Activated T-helper 2 cell treated with anti-CD3 and anti-CD28 coated beads, Interferon-gamma antibody, Interleukin-2, Interleukin-4, amounts not matched to agents 10 μg/mL and 5 μg/mL and 100 μg/mL, durations not matched to agents 14 hours and 24 hours and 36 hours (primary cell): Measurements from ENCODE around the gene SKOR2. TPM values are rescaled to one million over a fixed set of nuclear protein-coding genes. Genes with fewer than 3 reads are reported as not detected.
"Not testable (repeated sequence)": the region's sequence is repeated elsewhere in the genome, so short reads cannot be mapped to it uniquely, and the experiment has no call there.

ENCODE experiments used
- DNase-seq: peaks from one replicate; pipeline ENCODE4 v3.0.0; 2021; ENCODE audit warnings: low spot score
- H3K27ac Mint-ChIP-seq: one replicate; pipeline ENCODE4 v1.8.0; 2021; ENCODE audit warnings: mixed read lengths
- H3K27me3 Mint-ChIP-seq: one replicate; pipeline ENCODE4 v1.8.0; 2021; ENCODE audit warnings: low read depth, mixed read lengths
- H3K36me3 Mint-ChIP-seq: one replicate; pipeline ENCODE4 v1.8.0; 2021; ENCODE audit warnings: low read depth, mixed read lengths
- H3K4me1 Mint-ChIP-seq: one replicate; pipeline ENCODE4 v1.8.0; 2021; ENCODE audit warnings: low read depth, mixed read lengths
- H3K4me3 Mint-ChIP-seq: one replicate; pipeline ENCODE4 v1.8.0; 2021; ENCODE audit warnings: low read depth, mild to moderate bottlenecking, moderate library complexity, mixed read lengths
- H3K9me3 Mint-ChIP-seq: one replicate; pipeline ENCODE4 v1.8.0; 2021; ENCODE audit warnings: mixed read lengths
- intact Hi-C: fragments of 100-400 bp; cut with micrococcal nuclease; formaldehyde crosslinking; loops from one replicate; pipeline ENCODE4 v1.15.1; 2023
- total RNA-seq: library from RNA; stranded (reverse); gene quantifications from 2 replicates; pipeline ENCODE4 v1.2.3, GENCODE V29; 2022

The SKOR2 gene
- total RNA-seq, 1 donor from 2014 or later: not detected

- intact Hi-C loops: no loop called here
- Mint-ChIP-seq H3K4me3 (no peak overlapping the region), H3K27ac (no peak overlapping the region), H3K36me3 (peaks cover 14% of the 10 kb centered on the region), H3K9me3 (no peaks in the 10 kb centered on the region), H3K27me3 (no peaks in the 10 kb centered on the region), H3K4me1 (no peaks in the 10 kb centered on the region)
- DNase-seq: no peak
These were observed 79.0 kb downstream of the SKOR2 start for GRCh38 chr18:47172476-47172875.

- no peak for DNase-seq
- intact Hi-C loops: no loop called here
- Mint-ChIP-seq H3K36me3 (peaks cover 18% of the 10 kb centered on the region), H3K4me1 (peaks cover 8% of the 10 kb centered on the region), H3K4me3 (no peak overlapping the region), H3K9me3 (no peaks in the 10 kb centered on the region), H3K27me3 (no peaks in the 10 kb centered on the region), H3K27ac (no peak overlapping the region)
These were observed 82.5 kb downstream of the SKOR2 start for GRCh38 chr18:47168913-47169312.

- Mint-ChIP-seq H3K36me3 (peaks cover 20% of the 10 kb centered on the region), H3K4me3 (no peak overlapping the region), H3K4me1 (peaks cover 12% of the 10 kb centered on the region), H3K9me3 (no peaks in the 10 kb centered on the region), H3K27ac (no peak overlapping the region), H3K27me3 (no peaks in the 10 kb centered on the region)
- DNase-seq: no peak
- intact Hi-C loops: no loop called here
These were observed 83.0 kb downstream of the SKOR2 start for GRCh38 chr18:47168509-47168908.

- H3K4me3 Mint-ChIP-seq: no peak overlapping the region
- H3K4me1 Mint-ChIP-seq: peaks cover 14% of the 10 kb centered on the region
- intact Hi-C loops: no loop called here
These were observed 85.2 kb downstream of the SKOR2 start for GRCh38 chr18:47166294-47166693.

GRCh38 chr18:47163241-47163640 is 88.2 kb downstream of the SKOR2 start:
- intact Hi-C loops: no loop called here
- Mint-ChIP-seq H3K27ac (no peak overlapping the region), H3K4me3 (no peak overlapping the region), H3K9me3 (no peaks in the 10 kb centered on the region), H3K4me1 (peaks cover 14% of the 10 kb centered on the region), H3K27me3 (no peaks in the 10 kb centered on the region), H3K36me3 (peaks cover 13% of the 10 kb centered on the region)
- no peak for DNase-seq

More at GRCh38 chr18:47166294-47166693, 85.2 kb downstream of the SKOR2 start:
- Mint-ChIP-seq H3K36me3 (peaks cover 17% of the 10 kb centered on the region), H3K27me3 (no peaks in the 10 kb centered on the region), H3K27ac (no peak overlapping the region), H3K9me3 (no peaks in the 10 kb centered on the region)
- no peak for DNase-seq

- no peak for DNase-seq
- H3K36me3 Mint-ChIP-seq: peaks cover 19% of the 10 kb centered on the region
- peaks cover 11% of the 10 kb centered on the region for H3K4me1 Mint-ChIP-seq
- H3K27ac Mint-ChIP-seq: no peak overlapping the region
- no peaks in the 10 kb centered on the region for H3K9me3 Mint-ChIP-seq
- no peaks in the 10 kb centered on the region for H3K27me3 Mint-ChIP-seq
- no peak overlapping the region for H3K4me3 Mint-ChIP-seq
- intact Hi-C loops: no loop called here
These were observed 91.2 kb downstream of the SKOR2 start for GRCh38 chr18:47160256-47160655.

GRCh38 chr18:47158404-47158803 is 93.1 kb downstream of the SKOR2 start:
- peaks cover 20% of the 10 kb centered on the region for H3K36me3 Mint-ChIP-seq
- H3K4me1 Mint-ChIP-seq, H3K27me3 Mint-ChIP-seq, H3K4me3 Mint-ChIP-seq, H3K9me3 Mint-ChIP-seq, H3K27ac Mint-ChIP-seq, DNase-seq: not testable (repeated sequence)
- intact Hi-C loops: loop anchor here (10.0 kb wide), 1 partner anchor 244 kb away; the partner anchor contains the start of genes KATNAL2 and PIAS2

Other genes with a start within 250 kb of the SKOR2 start
- gene ELOA2, start 216.0 kb downstream of the SKOR2 start, total RNA-seq: not detected in 2 replicates
- 39.3 and 40.8 TPM in 2 replicates for gene HDHD2, start 101.2 kb downstream of the SKOR2 start, total RNA-seq
- 13.3 and 14.2 TPM in 2 replicates for gene IER3IP1, start 75.3 kb downstream of the SKOR2 start, total RNA-seq